Loucy (cell line): ENCODE data around the gene ABHD17A.

Source experiments
- H2AFZ ChIP-seq: fragments of 200-600 bp; sonication (generic); 2 replicates; pipeline ENCODE4 v1.6.0; 2016; ENCODE audit warnings: antibody characterized with exemption, mild to moderate bottlenecking, low read length, moderate library complexity
- H3F3A ChIP-seq: fragments of 200-600 bp; 2 replicates; pipeline ENCODE4 v1.6.0; 2016; ENCODE audit warnings: antibody characterized with exemption, low read depth, mild to moderate bottlenecking
- H3K27me3 ChIP-seq: fragments of 200-600 bp; sonication (generic); 2 replicates; pipeline ENCODE4 v1.6.1; 2014; ENCODE audit warnings: low read length, mild to moderate bottlenecking; ENCODE audit not compliant: insufficient read depth, poor library complexity, severe bottlenecking
- H3K36me3 ChIP-seq: fragments of 200-600 bp; sonication (generic); 2 replicates; pipeline ENCODE4 v1.6.1; 2016; ENCODE audit warnings: low read length; ENCODE audit not compliant: insufficient read depth
- H3K4me1 ChIP-seq: fragments of 200-600 bp; sonication (generic); 2 replicates; pipeline ENCODE4 v1.5.1; 2014; ENCODE audit warnings: low read length, mild to moderate bottlenecking; ENCODE audit not compliant: insufficient read depth, poor library complexity, severe bottlenecking
- H3K4me2 ChIP-seq: fragments of 200-600 bp; sonication (generic); 2 replicates; pipeline ENCODE4 v1.6.0; 2014; ENCODE audit warnings: antibody characterized with exemption, low read length, low read depth, mild to moderate bottlenecking; ENCODE audit not compliant: poor library complexity, severe bottlenecking
- H3K4me3 ChIP-seq: fragments of 200-600 bp; sonication (generic); 2 replicates; pipeline ENCODE4 v1.5.1; 2014; ENCODE audit warnings: low read length, mild to moderate bottlenecking, mixed read lengths; ENCODE audit not compliant: poor library complexity, severe bottlenecking
- H3K79me2 ChIP-seq: fragments of 200-600 bp; sonication (generic); 2 replicates; pipeline ENCODE4 v1.6.1; 2014; ENCODE audit warnings: low read length; ENCODE audit not compliant: insufficient read depth
- H3K9ac ChIP-seq: fragments of 200-600 bp; sonication (generic); 2 replicates; pipeline ENCODE4 v1.6.0; 2014; ENCODE audit warnings: mild to moderate bottlenecking, low read depth, low read length, moderate library complexity; ENCODE audit not compliant: poor library complexity, severe bottlenecking
- H3K9me2 ChIP-seq: fragments of 200-600 bp; sonication (generic); replicated peaks from 2 replicates; pipeline ENCODE4 v1.6.1; 2016; ENCODE audit warnings: low read depth, low read length, mixed read lengths
- H3K9me3 ChIP-seq: fragments of 200-600 bp; sonication (generic); 2 replicates; pipeline ENCODE4 v1.6.1; 2014; ENCODE audit warnings: mild to moderate bottlenecking, antibody characterized with exemption, low read length, low read depth; ENCODE audit not compliant: insufficient read depth
- H4K20me1 ChIP-seq: fragments of 200-600 bp; sonication (generic); 2 replicates; pipeline ENCODE4 v1.6.0; 2014; ENCODE audit warnings: antibody characterized with exemption, low read length, mild to moderate bottlenecking; ENCODE audit not compliant: insufficient read depth, poor library complexity, severe bottlenecking
- EZH2phosphoT487 ChIP-seq: fragments of 200-600 bp; IDR thresholded peaks from 2 replicates; pipeline ENCODE4 v1.6.1; 2018; ENCODE audit warnings: antibody characterized with exemption, mild to moderate bottlenecking, moderate library complexity, borderline replicate concordance
- TF ChIP-seq, protein P1 (sequence below): fragments of 200-600 bp; sonication (generic); conservative IDR thresholded peaks from 2 replicates; pipeline ENCODE4 v1.5.1; 2014; ENCODE audit warnings: mild to moderate bottlenecking, antibody characterized with exemption, low read length

Gene ABHD17A

DNA sequence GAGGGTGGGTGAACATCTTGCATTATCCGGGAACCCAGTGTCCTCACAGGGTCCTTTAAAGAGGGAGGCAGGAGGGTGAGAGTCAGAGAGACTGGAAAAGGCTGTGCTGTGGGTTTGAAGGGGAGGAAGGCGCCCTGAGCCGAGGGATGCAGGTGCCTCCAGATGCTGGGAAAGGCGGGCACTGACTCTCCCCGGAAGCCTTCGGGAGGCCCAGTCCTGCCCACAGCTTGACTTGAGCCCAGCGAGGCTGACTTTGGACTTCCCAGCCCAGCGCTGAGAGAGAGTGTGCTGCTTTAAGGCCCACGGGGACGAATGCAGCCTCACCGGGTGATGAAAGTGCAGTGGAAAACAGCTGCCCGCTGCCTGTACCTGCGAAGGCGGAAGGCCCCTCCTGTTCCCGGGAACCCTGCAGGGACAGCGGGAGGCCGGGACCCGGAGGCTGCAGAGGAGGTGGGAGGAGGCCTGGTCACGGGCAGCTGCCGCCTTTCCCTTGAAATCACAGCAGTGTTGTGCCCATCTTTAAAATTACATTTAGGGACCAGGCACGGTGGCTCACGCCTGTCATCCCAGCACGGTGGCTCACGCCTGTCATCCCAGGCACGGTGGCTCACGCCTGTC is 53.1 kb downstream of the ABHD17A start:
- H3K36me3 ChIP-seq: peaks cover 7% of the 10 kb centered on the region; the same call in 1 of the 2 replicates
- H3K9me3 ChIP-seq: no peaks in the 10 kb centered on the region
- no peaks in the 10 kb centered on the region for H3K9me2 ChIP-seq
- H2AFZ ChIP-seq: no peak overlapping the region
- no peaks in the 10 kb centered on the region for H3K4me1 ChIP-seq
- no peak overlapping the region for H3K9ac ChIP-seq
- no peak for TF ChIP-seq EZH2phosphoT487
- TF ChIP-seq, protein P1, sequence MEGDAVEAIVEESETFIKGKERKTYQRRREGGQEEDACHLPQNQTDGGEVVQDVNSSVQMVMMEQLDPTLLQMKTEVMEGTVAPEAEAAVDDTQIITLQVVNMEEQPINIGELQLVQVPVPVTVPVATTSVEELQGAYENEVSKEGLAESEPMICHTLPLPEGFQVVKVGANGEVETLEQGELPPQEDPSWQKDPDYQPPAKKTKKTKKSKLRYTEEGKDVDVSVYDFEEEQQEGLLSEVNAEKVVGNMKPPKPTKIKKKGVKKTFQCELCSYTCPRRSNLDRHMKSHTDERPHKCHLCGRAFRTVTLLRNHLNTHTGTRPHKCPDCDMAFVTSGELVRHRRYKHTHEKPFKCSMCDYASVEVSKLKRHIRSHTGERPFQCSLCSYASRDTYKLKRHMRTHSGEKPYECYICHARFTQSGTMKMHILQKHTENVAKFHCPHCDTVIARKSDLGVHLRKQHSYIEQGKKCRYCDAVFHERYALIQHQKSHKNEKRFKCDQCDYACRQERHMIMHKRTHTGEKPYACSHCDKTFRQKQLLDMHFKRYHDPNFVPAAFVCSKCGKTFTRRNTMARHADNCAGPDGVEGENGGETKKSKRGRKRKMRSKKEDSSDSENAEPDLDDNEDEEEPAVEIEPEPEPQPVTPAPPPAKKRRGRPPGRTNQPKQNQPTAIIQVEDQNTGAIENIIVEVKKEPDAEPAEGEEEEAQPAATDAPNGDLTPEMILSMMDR: no peak
- H4K20me1 ChIP-seq: peaks cover 14% of the 10 kb centered on the region
- H3K79me2 ChIP-seq: peaks cover 38% of the 10 kb centered on the region; the same call in 1 of the 2 replicates
- H3K27me3 ChIP-seq: no peaks in the 10 kb centered on the region
- no peak overlapping the region for H3K4me3 ChIP-seq
- H3K4me2 ChIP-seq: no peak overlapping the region
- H3F3A ChIP-seq: no peaks in the 10 kb centered on the region

DNA sequence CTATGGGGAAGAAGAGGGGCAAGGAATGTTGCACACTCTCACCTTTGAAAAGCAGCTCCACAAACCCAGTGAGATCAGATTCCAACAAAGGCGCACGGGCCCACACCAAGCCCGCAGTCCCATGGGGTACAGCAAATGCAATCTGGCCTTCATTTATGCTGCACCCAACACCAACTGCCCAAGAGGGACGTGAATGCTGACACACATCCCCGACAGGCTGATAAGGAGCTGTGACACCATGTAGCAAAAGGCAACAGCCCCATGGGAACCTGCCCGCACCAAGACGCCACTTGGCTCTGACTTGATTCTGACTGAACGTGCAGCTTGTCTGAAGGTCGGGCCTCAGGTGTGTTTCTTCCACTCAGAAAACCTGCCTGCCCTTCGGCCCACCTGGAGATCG is 54.3 kb downstream of the ABHD17A start:
- Histone ChIP-seq H3F3A (no peaks in the 10 kb centered on the region), H2AFZ (no peak overlapping the region), H3K79me2 (peaks cover 26% of the 10 kb centered on the region; the same call in 1 of the 2 replicates), H3K9ac (no peak overlapping the region), H4K20me1 (peaks cover 10% of the 10 kb centered on the region), H3K27me3 (no peaks in the 10 kb centered on the region), H3K9me3 (no peaks in the 10 kb centered on the region), H3K4me3 (no peak overlapping the region), H3K4me2 (no peak overlapping the region), H3K4me1 (no peaks in the 10 kb centered on the region), H3K9me2 (no peaks in the 10 kb centered on the region), H3K36me3 (peaks cover 12% of the 10 kb centered on the region; the same call in 1 of the 2 replicates)
- no peak for TF ChIP-seq EZH2phosphoT487
- TF ChIP-seq, protein P1: no peak

DNA sequence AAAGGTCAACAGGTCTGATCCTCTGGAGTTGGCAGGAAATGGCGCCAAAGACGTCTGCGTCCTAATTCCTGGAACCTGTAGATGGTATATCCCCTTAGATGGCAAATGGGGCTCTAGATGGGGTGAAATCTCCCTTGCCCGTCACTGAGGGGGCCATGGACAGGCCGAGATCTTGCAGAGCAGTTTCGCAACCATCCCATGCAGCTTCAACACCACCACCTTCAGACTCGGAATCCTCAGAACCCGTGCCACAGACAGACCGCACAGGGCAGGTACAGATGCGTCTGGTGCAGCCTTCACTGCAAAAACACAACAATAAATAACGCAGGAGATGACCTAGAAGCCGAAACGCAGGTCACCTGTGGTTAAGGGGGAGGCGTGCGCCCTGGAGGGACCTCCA is 54.7 kb downstream of the ABHD17A start:
- no peak overlapping the region for H2AFZ ChIP-seq
- peaks cover 16% of the 10 kb centered on the region; the same call in 1 of the 2 replicates for H3K36me3 ChIP-seq
- H3K4me1 ChIP-seq: no peaks in the 10 kb centered on the region
- no peaks in the 10 kb centered on the region for H3K9me3 ChIP-seq
- no peaks in the 10 kb centered on the region for H3F3A ChIP-seq
- H3K4me2 ChIP-seq: no peak overlapping the region
- peaks cover 15% of the 10 kb centered on the region for H4K20me1 ChIP-seq
- H3K27me3 ChIP-seq: no peaks in the 10 kb centered on the region
- H3K9ac ChIP-seq: no peak overlapping the region
- TF ChIP-seq, protein P1: no peak
- no peak for TF ChIP-seq EZH2phosphoT487
- H3K9me2 ChIP-seq: no peaks in the 10 kb centered on the region
- peaks cover 22% of the 10 kb centered on the region; the same call in 1 of the 2 replicates for H3K79me2 ChIP-seq
- no peak overlapping the region for H3K4me3 ChIP-seq
